Kidney capillary endothelial cell (primary cell): ENCODE measurements around the gene EXOC4.
"Not testable (repeated sequence)": the region's sequence is repeated elsewhere in the genome, so short reads cannot be mapped to it uniquely, and the experiment has no call there.

Experiments
- DNase-seq: peaks from one replicate; pipeline ENCODE4 v3.0.0-alpha.2; 2018; ENCODE audit warnings: low spot score

The EXOC4 gene

GRCh38 chr7:133275446-133276095 is 22.7 kb downstream of the EXOC4 start:
- no peak for DNase-seq

- DNase-seq, result not testable (repeated sequence)
Observed at GRCh38 chr7:133278975-133279374, 26.1 kb downstream of the EXOC4 start.

GRCh38 chr7:133282094-133282493 is 29.2 kb downstream of the EXOC4 start:
- no peak for DNase-seq

- DNase-seq, result no peak
Observed at GRCh38 chr7:133284092-133284491, 31.2 kb downstream of the EXOC4 start.

- no peak for DNase-seq
Observed at GRCh38 chr7:133288970-133289369, 36.1 kb downstream of the EXOC4 start.

- no peak for DNase-seq
Observed at GRCh38 chr7:133290041-133290440, 37.2 kb downstream of the EXOC4 start.

- no peak for DNase-seq
Observed at GRCh38 chr7:133290676-133291333, 37.9 kb downstream of the EXOC4 start.

GRCh38 chr7:133292631-133293030 is 39.8 kb downstream of the EXOC4 start:
- DNase-seq, result no peak

GRCh38 chr7:133293384-133294160 is 40.7 kb downstream of the EXOC4 start:
- DNase-seq, result no peak

- no peak for DNase-seq
Observed at GRCh38 chr7:133294234-133294633, 41.4 kb downstream of the EXOC4 start.

- DNase-seq, result no peak
Observed at GRCh38 chr7:133295484-133295883, 42.6 kb downstream of the EXOC4 start.

- DNase-seq, result no peak
Observed at GRCh38 chr7:133297093-133297492, 44.2 kb downstream of the EXOC4 start.

- DNase-seq, result no peak
Observed at GRCh38 chr7:133298080-133298479, 45.2 kb downstream of the EXOC4 start.

GRCh38 chr7:133299676-133300075 is 46.8 kb downstream of the EXOC4 start:
- no peak for DNase-seq

GRCh38 chr7:133300088-133300487 is 47.2 kb downstream of the EXOC4 start:
- DNase-seq, result no peak

GRCh38 chr7:133300811-133301210 is 47.9 kb downstream of the EXOC4 start:
- no peak for DNase-seq

- no peak for DNase-seq
Observed at GRCh38 chr7:133301444-133301843, 48.6 kb downstream of the EXOC4 start.

- no peak for DNase-seq
Observed at GRCh38 chr7:133303372-133303771, 50.5 kb downstream of the EXOC4 start.

GRCh38 chr7:133303931-133304330 is 51.1 kb downstream of the EXOC4 start:
- no peak for DNase-seq

- DNase-seq, result no peak
Observed at GRCh38 chr7:133309333-133309732, 56.5 kb downstream of the EXOC4 start.

GRCh38 chr7:133310232-133310862 is 57.5 kb downstream of the EXOC4 start:
- no peak for DNase-seq

GRCh38 chr7:133313575-133313974 is 60.7 kb downstream of the EXOC4 start:
- no peak for DNase-seq

GRCh38 chr7:133314084-133314483 is 61.2 kb downstream of the EXOC4 start:
- no peak for DNase-seq
